Stimulated activated naive CD4-positive, alpha-beta T cell treated with Interleukin-2 at 50 U/mL for 16 hours (primary cell): ENCODE results near the gene CTNNA2.

Experiments
- DNase-seq: peaks from one replicate; lab custom pipeline; 2025; lab: John Stamatoyannopoulos, UW

CTNNA2 gene

DNA sequence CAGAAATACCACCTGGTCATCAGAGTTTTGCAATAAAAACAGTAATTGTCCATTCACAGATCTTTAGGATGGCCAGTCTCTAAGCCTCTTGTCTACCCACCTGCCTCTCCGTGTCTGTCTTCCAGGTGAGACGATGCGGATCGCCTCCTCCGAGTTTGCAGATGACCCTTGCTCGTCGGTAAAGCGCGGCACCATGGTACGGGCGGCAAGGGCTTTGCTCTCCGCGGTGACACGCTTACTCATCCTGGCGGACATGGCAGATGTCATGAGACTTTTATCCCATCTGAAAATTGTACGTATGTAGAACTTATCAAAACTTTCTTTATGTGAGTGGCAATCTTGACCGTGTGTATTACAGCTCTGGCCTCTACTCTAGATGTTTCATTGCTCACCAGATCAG lies 345.0 kb downstream of the CTNNA2 start:
- no peak for DNase-seq

DNA sequence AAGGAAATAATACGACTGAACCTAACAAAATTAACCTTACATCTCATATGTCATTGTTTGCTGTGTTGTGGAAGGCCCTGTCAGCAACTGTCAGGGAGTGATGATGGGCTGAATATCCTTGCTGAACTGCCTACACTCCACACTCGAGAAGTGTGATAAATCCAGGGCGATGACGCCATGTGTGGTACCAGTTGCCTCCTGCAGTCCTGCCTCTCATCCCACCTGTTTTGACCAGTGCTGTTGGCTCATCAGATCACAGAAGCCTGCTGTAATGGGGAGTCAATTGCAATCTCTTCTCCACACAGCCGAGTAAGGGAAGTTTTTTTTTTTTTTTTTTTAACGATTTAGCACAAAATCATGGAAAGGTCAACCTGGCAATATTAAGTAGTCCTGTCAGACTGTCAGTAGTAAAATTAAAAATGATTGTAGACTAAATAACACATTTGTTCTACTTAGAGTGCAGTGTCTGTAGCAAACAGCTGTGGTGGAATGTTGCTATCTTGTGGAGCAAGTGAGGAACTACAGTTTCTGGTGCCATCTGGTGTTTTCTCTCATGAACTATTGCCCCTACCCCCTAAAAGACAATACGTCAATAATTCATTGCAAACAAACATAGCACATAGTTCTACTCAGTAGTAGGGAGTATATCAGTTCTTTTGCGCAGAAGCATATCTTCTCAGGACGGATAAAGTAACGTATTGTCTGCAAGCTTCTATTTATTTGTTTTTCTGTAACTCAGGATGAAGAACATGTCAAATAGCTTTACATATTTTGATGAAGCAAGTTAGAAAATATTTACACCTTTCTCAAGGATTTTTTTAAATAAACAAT lies 347.6 kb downstream of the CTNNA2 start:
- no peak for DNase-seq

DNA sequence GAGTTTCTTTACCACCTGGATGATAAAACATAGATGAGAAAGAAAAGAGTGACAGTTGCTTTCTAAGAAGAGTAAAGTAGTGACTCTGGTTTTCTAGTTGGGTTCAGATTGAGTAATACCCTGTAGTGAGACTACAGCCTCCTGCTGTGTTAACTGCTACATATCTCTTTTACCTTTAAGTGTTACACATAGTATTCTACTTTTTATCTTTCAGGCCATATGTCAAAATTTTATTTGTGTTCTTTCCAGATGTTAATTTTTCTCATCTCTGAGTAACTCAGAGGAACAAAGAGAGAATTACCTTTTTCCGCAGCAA lies 348.2 kb downstream of the CTNNA2 start:
- DNase-seq = no peak

DNA sequence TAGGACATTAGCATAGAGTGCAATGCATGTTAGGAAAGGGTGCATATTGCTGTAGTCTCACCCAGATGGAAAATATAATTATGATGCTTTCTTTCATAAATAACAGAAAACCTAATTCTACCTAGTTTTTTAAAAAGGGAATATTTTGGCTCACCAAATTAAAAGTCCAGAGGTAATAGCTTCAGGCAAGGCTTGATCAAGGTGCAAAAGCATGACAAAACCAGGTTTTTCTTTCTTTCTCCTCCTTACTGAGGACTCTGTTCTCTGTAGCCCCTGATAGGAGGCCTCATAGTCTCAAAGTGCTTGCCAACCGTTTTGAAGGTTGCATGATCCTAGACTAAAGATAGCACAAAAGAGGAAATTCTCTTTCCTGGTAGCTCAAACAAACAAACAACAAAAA lies 349.9 kb downstream of the CTNNA2 start:
- no peak for DNase-seq

DNA sequence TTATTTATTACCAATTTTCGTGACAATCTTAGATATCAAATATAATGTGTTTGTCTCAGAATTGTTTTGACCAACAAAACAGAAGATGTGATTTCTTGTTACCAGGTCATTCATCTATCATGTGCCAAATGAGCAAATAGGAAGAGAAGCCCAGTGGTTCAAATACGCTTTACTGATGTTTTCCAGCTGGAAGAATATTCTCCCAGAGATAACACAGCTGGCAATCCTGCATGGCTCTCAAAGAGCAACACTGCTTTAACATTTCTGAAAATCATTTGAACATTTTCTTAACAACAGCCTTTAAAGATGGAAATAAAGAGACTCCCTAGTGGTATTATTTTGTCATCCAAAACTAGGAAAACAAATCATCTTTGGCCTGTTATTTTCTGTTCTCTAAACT lies 359.8 kb downstream of the CTNNA2 start:
- DNase-seq = no peak

DNA sequence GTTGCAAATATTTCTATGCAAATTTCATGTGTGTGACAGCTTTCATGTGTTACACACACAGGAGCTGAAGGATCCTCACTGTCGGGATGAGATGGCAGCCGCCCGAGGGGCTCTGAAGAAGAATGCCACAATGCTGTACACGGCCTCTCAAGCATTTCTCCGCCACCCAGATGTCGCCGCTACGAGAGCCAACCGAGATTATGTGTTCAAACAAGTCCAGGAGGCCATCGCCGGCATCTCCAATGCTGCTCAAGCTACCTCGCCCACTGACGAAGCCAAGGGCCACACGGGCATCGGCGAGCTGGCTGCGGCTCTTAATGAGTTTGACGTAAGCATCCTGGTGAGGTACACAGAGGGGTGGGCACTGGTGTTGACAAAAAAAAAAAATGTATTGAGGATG lies 361.2 kb downstream of the CTNNA2 start:
- DNase-seq = no peak

- no peak for DNase-seq
These were observed 363.6 kb downstream of the CTNNA2 start for GRCh38 chr2:79876430-79876829.

- DNase-seq = no peak
These were observed 369.7 kb downstream of the CTNNA2 start for GRCh38 chr2:79882548-79882947.

GRCh38 chr2:79887747-79888374 lies 375.0 kb downstream of the CTNNA2 start:
- DNase-seq = no peak

- DNase-seq = no peak
These were observed 379.3 kb downstream of the CTNNA2 start for GRCh38 chr2:79892123-79892522.

DNA sequence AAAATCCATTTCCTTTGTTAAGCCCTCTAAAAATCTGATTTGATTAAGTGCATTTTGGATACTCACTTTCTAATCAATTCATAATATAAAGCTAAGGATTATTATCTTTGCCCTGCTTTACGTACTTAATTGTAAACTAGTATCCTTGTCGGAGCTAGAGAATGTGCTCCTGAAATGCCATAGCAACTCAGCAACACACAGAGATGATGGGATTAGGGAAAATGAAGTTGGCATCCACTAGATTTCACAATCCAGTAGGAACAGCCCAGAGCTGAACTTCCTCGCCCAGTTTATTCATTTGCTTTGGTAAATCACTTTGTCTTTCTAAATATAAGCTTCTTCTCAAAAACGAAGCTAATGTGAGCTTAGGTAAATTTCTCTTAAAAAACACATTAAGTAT lies 386.3 kb downstream of the CTNNA2 start:
- DNase-seq = no peak

DNA sequence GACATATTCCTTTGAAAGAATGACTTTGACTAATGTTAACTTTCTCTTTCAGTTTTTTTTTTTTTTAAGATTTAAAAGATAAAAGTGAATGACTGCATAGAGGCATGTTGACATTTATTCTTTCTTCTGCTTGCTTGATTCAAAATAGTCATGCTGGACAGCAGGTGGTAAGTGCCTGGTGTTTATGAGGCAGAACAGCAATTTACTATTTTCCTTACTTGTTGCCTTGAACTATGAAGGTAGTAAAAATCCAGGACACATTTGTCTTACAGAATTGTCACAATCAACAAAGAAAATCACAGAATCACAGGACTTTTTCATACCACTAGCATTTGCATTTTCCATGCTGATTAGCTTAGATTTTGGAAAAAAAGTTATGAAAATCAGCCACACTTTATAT lies 388.3 kb downstream of the CTNNA2 start:
- no peak for DNase-seq

- DNase-seq = no peak
These were observed 390.6 kb downstream of the CTNNA2 start for GRCh38 chr2:79903222-79904000.

GRCh38 chr2:79906139-79906890 lies 393.5 kb downstream of the CTNNA2 start:
- DNase-seq = no peak

DNA sequence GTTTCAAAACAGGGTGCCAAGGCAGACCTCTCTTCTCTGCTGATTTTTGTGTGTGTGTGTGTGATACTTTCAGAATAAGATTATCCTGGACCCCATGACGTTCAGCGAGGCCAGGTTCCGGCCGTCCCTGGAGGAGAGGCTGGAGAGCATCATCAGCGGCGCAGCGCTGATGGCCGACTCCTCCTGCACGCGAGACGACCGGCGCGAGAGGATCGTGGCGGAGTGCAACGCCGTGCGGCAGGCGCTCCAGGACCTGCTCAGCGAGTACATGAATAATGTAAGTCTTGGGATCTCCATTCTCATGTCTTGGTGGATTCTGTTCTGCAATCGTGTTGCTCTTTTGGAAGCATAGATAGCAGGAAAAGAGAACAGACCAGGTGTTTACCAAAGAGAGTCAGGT lies 396.7 kb downstream of the CTNNA2 start:
- no peak for DNase-seq

GRCh38 chr2:79910643-79911042 lies 397.8 kb downstream of the CTNNA2 start:
- no peak for DNase-seq

DNA sequence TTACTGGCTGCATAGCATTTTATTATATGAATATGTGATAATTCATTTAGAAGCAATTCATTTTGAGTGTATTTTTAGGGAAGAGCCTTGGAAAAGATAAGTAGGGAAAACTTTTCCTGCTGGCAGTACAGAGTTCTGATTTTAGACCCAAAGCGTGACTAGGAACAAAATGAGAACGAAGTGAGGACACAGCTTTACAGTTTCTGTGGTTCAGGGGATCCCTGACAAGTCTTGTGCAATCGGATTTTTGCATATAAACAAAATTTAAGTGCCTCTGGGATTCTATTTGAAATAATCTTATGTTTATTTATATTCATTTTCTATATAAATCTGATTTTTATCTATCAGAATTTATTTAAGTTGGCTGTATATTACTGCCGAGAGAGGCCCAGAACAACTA lies 402.6 kb downstream of the CTNNA2 start:
- DNase-seq = no peak

DNA sequence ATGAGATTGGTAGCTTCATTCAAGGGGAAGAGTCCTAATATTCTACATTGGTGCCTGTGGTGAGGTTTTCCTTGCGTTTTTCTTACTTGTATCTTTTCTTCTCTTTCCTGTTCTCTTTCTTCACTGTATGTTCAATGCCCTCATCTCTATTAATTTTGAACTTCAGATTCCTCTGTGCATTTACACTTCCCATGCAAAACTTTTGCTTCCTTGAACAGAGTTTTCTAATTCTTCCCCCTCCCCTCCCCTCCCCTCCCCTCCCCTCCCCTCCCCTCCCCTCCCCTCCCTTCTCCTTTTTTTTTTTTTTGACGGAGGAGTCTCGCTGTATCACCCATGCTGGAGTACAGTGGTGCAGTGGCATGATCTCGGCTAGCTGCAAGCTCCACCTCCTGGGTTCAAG lies 403.4 kb downstream of the CTNNA2 start:
- DNase-seq = no peak

DNA sequence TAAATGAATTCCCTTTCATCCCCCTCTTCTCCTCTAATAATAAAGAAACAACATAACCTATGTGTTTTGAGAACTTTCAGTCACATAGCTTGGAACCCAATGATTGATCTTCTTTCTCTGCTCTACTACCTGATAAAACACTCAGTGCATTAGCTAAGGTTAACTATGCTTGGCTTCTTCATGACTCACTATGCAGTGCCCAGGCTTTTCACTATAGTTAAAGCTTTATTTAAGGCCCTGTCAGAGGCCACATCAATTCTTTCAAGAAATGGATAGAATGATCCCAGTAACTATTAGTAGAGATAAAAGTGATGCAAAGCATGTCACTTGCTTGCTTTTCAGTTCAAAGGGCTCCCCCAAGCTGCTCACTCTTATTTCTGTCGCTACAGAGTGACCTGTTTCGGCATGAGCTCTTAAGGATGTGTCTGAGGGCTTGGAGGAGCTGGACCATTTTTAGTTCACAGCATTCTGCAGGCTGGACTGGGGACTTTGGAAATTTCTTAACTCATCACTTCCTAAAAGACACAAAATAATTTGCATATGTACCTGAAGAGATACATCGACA lies 407.7 kb downstream of the CTNNA2 start:
- DNase-seq = no peak

- no peak for DNase-seq
These were observed 416.8 kb downstream of the CTNNA2 start for GRCh38 chr2:79929624-79930023.

- no peak for DNase-seq
These were observed 422.3 kb downstream of the CTNNA2 start for GRCh38 chr2:79935046-79935732.
